ENCODE measurements around the gene INTS15.
A peak's percentile ranks its signal among the peaks of the same experiment; 100 is the strongest.
"Not testable (repeated sequence)": the region's sequence is repeated elsewhere in the genome, so short reads cannot be mapped to it uniquely, and the experiment has no call there.

Gene INTS15

DNA sequence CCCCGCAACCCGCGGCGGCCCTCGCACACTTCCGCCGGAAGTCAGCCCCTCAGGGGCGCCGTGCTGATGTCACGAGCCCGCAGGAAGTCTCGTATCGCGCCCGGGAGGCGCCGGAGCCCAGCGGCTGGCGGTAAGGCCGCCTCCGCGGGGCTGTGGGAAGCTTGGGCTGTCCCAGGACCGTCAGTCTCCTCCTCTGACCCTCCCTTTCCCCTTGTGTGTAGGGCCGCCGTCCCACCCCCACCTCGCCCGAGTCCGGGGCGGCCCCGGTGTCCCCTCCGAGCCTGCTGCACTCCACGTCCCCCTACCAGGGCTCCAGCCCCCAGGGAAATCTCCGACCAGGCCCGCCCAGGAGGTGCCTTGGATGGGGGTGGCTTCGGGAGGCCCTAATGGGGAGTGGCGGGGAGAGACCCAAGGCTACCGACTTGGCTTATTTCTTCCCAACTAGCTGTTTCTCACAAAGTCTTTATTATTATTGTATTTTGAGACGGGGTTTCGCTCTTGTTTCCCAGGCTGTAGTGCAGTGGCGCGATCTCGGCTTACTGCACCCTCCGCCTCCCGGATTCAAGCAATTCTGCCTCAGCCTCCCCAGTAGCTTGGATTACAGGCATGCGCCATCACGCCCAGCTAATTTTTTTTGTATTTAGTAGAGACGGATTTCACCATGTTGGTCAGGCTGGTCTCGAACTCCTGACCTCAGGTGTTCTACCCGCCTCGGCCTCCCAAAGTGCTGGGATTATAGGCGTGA, 12.3 kb upstream of the INTS15 start, which contains the start of gene ZDHHC4:
TSS of gene ZDHHC4 (plus strand) at position 86 of the 745 bp plus-strand sequence. CDS start 3,108 bp downstream, outside the sequence.
- peak; percentile 88 to 95 (median 93) for DNase-seq

DNA sequence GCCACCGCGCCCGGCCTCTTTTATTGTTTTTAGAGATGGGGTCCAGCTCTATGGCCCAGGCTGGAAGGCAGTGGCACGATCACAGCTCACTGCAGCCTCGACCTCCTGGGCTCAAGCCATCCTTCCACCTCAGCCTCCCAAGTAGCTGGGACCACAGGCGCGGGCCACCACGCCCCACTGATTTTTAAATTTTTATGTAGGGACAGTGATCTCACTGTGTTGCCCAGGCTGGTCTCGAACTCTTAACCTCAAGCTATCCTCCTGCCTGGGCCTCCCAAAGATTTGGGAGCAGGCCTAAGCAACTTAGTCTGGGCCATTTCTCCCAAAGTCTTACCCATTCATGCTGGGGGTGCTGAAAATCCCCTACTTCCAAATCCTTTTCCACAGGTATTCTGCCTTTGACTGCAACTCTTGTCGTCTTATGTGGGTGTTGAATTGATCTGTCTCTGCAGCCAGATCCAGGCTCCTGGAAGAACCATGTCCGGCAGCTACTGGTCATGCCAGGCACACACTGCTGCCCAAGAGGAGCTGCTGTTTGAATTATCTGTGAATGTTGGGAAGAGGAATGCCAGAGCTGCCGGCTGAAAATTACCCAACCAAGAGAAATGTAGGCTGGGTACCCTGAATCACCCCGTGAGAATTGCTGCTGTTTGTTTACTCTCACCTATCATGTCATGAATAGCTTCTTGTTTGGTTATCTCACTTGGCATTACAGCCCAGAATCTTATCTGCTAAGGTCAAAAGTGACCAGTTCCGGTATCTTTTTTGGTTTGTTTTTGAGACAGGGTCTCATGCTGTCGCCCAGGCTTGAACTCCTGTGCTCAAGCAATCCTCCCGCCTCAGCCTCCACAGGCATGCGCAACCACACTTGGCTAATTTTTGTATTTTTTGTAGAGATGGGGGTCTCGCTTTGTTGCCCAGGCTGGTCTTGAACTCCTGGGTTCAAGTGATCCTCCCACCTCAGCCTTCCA, 11.4 kb upstream of the INTS15 start:
- DNase-seq: no peak

DNA sequence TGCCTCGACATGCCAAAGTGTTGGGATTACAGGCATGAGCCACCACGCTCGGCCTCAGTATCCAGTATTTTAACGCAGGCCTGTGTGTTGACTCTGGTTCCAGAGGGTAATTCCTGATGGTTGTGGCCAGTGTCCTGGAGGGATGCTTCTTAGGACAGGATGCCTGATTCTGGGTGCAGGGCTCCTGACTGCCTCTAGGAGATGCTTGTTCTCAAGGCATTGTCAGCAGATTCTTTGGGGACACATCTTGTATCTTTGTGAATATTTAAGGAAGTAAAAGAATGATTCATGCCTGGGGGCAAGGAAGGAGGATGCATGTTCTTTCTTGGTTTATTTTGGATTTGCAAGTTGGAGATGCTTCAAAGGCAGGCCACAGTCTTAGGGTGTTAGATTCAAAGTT, 10.4 kb upstream of the INTS15 start:
- DNase-seq: no peak

DNA sequence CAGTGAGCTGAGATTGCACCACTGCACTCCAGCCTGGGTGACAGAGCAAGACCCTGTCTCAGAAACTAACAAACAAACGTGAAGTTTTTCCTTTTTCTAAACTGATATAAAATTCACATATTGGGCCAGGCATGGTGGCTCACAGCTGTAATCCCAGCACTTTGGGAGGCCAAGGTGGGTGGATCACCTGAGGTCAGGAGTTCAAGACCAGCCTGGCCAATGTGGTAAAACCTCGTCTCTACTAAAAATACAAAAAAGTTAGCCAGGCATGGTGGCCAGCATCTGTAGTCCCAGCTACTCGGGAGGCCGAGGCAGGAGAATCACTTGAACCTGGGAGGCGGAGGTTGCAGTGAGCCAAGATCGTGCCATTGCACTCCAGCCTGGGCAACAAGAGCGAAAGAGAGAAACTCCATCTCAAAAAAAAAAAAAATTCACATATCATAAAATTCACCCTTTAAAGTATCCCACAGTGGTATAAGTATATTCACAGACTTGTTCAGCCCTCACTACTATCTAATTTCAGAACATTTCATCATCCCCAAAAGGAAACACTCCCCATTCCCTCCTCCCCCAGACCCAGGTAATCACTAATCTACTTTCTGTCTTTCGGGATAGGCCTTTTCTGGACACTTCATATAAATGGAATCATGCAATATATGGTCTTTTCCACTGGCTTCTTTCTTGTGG, 3.9 kb upstream of the INTS15 start:
- not testable (repeated sequence) for DNase-seq

DNA sequence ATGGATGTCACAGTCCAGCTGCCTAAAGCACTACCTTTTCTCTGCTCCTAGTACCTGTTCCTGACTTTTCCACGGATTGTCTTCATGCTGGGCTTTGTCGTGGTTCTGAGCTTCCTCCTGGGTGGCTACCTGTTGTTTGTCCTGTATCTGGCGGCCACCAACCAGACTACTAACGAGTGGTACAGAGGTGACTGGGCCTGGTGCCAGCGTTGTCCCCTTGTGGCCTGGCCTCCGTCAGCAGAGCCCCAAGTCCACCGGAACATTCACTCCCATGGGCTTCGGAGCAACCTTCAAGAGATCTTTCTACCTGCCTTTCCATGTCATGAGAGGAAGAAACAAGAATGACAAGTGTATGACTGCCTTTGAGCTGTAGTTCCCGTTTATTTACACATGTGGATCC, 1.3 kb upstream of the INTS15 start:
- no peak for DNase-seq

DNA sequence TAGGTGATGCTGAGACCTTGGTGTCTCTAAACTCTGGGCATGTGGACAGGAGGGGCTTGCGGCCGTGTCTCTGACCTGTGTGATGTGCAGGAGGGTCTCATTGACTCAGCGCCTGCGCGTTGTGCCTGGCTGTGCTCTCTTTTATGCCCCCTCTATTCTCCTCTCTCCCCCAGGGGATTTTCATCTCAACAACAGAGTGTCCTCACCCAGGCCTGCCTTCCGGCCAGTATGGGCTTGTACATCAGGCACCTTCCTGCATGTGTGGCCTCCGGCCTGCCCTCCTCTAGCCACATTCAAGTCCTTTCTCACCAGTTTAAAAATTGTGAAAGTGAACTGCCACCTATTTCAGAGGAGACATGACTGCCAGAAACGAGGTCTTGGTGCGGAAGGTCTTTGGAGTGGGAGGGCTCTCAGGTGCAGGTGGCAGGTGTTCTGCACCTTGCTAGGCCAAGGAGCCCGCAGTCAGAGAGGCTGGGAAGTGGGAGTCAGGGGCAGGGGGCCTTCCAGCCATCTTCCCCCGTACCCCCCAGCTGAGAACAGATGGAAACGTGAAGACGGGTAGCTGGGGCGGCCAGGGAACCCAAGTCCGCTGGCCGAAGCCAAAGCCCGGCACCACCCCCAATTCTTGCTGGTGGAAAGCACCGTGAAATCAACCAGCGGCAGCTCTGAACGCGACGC, 531 bp upstream of the INTS15 start:
- DNase-seq: no peak

DNA sequence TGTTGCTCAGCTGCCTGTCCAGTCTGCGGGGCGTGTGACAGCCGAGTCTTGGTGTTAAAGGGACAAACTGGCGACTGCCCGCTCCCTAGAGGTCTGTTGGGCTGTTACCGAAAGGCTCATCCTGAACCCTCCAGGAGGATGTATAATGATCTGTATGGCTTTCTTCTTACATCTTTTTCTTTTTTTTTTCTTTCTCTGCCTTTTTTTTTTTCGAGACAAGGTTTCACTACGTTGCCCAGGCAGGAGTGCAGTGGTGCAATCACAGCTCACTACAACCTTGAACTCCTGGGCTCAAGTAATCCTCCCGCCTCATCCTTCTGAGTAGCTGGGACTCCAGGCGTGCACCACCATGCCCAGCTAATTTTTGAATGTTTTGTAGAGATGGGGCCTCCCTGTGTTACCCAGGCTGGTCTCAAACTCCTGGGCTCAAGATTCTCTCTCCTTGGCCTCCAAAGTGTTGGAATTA, 857 bp downstream of the INTS15 start:
- no peak for DNase-seq

DNA sequence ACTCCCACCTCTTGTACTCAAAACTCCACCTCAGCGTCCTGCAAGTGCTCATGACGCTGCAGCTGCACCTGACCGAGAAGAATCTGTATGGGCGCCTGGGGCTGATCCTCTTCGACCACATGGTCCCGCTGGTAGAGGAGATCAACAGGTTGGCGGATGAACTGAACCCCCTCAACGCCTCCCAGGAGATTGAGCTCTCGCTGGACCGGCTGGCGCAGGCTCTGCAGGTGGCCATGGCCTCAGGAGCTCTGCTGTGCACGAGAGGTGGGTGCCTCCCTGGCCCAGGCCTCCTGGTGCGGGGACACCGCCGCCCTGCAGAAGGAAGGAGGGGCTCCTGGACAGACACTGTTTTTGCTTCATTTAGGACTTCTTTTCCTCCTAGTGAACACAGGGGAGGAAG, 10.3 kb downstream of the INTS15 start:
- DNase-seq: no peak

DNA sequence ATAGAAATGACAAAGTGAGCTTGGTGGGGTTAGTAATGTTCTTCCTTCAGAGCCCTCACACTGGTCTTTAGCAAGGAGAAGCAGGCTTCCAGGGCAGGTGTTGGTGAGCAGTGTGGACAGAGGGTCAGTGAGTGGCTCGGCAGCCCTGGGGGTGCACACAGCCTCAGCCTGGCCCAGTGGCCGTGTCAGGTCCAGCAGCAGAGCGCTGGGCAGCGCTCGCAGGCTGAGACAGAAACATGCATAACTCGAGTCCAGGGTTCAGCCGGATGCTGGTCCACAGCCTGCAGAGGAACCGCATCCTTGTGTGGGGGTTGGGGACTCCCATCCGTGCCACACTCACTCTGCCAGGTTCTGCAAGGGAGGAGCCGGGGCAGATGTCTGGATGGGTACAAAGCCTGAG, 14.6 kb downstream of the INTS15 start:
- no peak for DNase-seq

DNA sequence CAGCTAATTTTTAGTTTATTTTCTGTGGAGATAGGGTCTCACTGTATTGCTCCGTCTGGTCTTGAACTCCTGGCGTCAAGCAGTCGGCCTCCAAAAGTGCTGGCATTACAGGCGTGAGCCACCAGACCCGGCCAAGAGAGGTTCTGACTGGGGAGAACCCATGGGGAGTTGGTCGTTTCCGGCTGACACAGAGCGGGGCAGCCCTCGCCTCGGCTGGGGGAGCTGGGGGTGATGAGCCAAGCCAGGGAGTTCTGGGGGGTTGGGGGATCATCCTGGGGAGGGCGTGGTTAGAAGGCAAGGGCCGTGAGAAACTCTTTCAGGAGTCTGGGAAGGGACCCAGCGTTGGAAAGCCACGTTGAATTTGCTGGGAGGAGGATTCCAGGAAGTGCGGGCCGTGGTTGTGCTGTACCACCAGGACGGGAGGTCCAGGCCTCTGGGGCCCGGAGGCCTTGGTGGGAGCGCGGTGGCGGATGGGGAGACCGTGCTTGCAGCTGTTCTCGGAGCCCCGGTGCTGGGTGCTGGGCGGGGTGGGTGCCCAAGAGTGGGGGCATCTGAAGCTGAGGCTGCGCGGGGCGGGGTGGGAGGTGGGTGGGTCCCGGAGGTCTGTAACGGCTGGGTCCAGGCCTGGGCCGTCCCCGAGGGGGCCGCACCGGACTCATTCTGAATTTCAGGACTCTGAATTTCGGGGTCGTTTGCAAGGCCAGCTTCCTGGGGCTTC, 17.2 kb downstream of the INTS15 start:
- no peak for DNase-seq

DNA sequence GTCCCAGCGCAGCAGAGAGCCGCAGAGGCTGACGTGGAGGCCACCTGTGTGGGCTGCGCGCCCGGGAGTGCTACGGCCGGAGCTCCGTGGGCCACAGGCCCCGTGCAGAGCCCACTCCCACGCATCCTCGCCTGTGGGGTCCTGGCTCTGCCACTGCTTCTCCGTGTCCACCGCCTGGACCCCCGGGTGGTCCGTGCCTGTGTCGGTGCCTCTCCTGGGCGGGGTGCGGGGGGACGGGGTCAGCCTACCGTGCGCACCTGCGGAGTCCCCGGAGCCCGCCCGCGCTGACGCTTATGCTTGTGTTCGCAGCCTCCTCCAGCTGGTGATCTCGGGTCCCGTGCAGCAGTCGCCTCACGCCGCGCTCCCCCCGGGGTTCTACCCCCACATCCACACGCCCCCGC, 17.8 kb downstream of the INTS15 start:
- DNase-seq: no peak

DNA sequence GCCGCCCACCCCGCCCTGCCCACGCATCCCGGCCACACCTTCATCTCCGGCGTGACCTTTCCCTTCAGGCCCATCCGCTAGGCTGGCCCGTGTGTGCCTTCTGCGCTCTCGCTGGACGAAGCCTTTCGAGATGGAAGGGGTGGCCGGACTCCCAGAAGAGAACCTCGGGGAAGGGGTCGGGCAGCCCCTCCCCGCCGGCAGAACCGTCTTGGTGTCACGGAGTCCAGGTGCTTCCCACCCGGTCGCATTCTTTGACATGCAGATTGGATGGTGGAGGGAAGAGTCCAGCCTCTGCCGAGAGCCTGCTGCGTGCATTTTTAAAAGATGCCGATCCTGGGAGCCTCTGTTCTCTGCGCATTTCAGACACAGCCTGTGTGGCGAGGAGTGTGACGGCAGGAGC, 18.3 kb downstream of the INTS15 start:
- DNase-seq: no peak

DNA sequence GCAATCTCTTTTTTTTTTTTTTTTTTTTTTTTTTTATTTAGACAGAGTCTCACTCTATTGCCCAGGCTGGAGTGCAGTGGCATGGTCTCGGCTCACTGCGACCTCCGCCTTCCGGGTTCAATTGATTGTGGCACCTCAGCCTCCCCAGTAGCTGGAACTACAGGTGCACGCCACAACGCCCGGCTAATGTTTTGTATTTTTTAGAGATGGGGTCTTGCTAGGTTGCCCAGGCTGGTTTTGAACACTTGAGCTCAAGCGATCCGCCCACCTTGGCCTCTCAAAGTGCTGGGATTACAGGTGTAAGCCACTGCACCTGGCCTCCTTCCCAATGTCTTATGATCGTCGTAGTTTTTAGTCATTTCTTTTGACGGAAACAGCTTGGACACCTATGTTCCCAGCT, 19.0 kb downstream of the INTS15 start:
- no peak for DNase-seq

DNA sequence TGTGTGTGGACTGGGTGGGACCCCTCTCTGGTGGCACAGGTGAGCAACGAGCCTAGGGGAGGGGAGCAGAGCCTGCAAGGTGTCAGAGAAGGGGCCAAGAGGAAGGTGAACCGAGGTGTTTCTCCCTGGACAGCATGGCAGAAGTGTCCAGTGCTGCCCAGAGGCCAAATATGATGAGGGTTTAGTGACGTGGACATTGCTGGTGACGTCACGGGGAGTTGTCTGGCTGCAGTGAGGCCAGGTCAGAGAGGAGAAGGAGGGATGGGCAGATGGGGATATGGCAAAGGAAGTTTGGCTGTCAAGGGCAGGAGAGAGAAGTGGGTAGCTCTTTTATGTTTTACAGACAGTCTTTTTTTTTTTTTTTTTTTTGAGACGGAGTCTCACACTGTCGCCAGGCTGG, 23.0 kb downstream of the INTS15 start:
- no peak for DNase-seq

DNA sequence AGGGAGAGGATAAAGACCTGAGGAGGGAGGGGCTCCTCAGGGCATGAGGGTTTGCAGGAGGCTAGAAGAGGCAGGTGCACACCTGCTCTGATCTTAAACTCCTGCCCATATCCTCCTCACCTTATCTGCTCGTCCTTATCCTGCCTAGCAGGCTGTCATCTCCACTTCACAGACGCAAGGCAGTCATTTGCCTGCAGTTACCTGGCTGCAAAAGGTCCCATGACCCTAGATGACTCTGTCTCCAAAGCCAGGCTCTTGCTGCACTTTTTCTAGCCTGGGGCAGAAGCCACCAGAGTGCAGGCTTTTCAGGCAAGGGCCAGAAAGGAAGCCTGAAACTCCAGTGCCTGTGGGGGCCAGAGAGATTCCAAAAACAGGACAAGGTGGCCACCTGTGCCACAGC, 23.9 kb downstream of the INTS15 start:
- no peak for DNase-seq

DNA sequence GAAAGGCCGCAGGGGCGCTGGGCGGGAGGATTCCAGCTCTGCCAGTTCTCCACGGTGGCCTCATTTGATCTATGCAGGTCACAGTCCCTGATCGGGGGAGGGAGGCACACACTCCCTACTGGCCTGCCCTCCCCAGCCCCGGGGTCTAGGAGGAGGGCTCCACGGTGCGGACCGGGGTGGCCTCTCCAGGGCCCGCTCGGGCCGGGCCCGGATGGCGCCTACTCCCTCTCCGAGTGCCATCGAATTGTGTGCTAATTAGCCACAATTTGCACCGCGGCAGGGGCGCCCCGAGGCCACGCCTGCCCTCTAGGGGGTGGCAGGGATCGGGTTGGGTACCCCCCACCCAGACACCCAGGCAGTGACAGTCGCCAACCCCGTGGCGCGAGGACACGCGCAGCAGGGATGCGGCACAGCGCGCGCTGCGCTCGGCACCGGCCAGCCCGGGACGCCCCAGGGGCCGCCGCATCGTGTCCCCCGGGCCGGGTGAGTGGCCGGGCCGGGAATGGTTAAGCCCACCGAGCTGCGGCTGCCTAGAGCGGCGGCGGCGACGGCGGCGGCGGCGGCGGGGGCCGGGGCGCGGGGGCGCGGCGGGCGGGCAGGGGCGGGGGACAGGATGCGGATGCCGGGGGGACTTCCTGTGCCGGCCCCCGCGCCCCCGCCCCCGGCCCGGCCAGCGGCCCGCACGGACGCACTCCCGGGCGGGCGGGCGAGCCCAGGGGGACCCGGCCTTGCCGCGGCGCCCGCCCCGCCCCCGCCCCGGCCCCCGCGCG, 25.3 kb downstream of the INTS15 start, which contains the start of gene ZNF853:
TSS of gene ZNF853 (plus strand) at position 658 of the 770 bp plus-strand sequence. CDS start 565 bp downstream, outside the sequence.
- peak in 2 of 3 experiments; percentile 61 to 63 for DNase-seq

DNA sequence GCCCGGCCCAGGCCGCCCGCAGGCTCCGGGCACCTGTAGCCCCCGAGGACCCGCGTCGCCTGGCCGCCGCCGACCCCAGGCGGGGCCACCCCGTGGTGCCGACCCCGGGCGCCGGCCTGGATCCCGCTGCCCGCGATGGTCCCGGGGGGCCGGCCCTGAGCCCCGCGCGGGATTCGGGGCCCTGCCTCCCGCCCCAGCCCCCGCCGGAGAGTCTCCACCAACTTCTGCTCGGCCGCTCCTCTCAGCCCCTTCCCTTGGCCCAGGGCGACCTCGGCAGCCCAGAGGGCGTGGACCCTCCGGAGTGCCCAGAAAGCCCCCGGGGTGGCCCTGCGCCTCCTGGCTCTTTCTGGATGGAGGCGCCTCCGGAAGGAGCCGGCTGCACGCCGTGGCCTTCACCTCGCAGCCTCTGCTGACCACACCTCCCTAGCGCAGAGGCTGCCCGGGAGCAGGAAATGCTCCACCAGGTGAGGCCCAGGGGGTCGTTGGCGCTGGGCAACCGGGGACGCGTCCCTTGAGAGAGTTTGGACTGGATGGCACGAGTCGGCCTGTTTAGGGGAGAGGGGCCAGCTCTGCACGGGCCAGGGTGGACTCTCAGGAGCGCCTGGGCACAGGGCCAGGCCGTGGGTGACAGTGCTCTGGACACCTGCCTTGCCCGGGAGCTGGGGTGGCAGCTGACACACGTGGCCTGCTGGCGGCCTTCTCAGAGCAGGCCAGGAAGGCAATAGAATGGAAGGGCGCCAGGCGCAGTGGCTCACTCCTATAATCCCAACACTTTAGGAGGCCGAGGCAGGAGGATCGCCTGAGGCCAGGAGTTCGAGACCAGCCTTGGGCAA, 26.1 kb downstream of the INTS15 start:
- DNase-seq: peak in 2 of 3 experiments; percentile 76 to 82

DNA sequence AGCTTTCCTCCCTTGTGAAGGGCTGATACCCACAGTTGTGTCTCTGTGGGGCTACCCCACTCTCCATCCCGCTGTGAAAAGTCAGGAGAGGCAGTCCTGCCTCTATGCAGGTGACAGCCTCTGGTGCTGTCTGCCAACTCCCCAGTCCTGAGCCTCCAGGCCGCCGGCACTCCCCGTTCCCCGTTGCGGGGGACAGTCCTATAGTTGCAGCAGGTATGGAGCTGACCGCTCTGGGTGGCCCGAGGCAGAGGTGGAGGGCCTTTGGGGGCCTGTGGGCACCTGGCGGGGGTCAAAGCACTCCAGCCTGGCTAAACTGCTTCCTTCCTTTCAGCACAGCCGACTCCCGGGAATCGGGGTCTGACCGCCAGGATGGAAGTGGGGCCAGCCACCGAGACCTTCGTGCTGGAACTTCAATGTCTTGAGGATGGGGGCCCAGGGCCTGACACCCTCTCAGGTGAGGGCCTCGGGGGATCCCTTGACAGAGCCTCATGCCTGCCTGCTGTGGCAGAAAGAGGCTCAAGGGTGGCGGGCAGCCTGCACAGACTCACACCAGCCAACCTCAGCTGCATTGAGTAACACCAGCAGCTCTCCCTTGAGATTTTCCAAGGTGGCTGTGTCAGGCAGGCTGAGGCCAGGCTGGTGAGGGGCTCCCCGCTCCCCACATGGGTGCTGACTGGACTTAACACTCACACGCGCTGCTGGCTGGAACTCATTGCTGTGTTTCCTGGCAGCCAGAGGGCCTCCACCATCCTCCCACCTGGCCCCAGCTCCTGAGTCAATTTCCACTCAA, 27.2 kb downstream of the INTS15 start:
- DNase-seq: no peak

DNA sequence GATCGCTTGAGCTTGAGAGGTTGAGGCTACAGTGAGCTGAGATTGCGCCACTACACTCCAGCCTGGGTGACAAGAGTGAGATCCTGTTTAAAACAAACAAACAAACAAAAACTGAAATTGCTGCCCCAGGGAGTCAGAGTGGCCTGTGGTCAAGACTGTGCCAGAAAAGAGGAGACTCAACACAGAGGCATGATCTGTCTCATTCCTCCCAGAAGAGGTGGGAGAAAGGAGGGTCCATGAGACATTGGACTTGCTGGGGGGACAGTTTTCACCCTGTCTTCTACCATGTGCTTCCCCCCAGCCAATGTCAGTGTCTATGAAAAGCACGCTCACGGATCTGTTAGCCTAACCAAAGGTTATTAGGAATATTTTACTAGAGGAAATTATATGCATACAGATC, 28.8 kb downstream of the INTS15 start:
- no peak for DNase-seq
